HCT116 (cell line): Measurements from ENCODE around the gene SCAI. TPM values are rescaled to one million over a fixed set of nuclear protein-coding genes. Genes with fewer than 3 reads are reported as not detected.

ENCODE experiments used
- ATAC-seq: fragments of 200-7000 bp; cut with Tn5 transposase; 2 replicates; pipeline ENCODE4 v1.9.1; 2020; ENCODE audit warnings: mild to moderate bottlenecking, moderate library complexity
- BruUV-seq: library from RNA; stranded (reverse); fragments of 400-500 nt; replicated peaks from 2 replicates; lab custom pipeline; 2021; lab: Mats Ljungman, UMichigan
- CTCF ChIA-PET: fragments of 300-600 bp; sonication (Branson Sonifier 250); formaldehyde crosslinking; loops from one replicate; lab custom pipeline; 2021; ENCODE audit warnings: antibody characterized with exemption; lab: Charles Lee
- POLR2A ChIA-PET: fragments of 300-600, 350-600 bp; sonication (Branson Sonifier 250); formaldehyde crosslinking; loops from one replicate; lab custom pipeline; 2021; ENCODE audit warnings: antibody characterized with exemption; lab: Charles Lee
- RAD21 ChIA-PET, 2 experiments: fragments of 300-600 bp; sonication (Branson Sonifier 250); formaldehyde crosslinking; loops; one replicate each; lab custom pipeline; 2023; ENCODE audit warnings: low total read pairs in 2 of 2; ENCODE audit not compliant: uncharacterized antibody in 2 of 2, unreplicated experiment in 2 of 2, low non-redundant PET in 1 of 2; lab: Charles Lee
- DNase-seq: peaks from one replicate; pipeline ENCODE4 v3.0.0-alpha.2; 2010; ENCODE audit warnings: low read depth, low spot score
- H2AFZ ChIP-seq: fragments of 200-600 bp; shearing (Covaris generic), sonication (generic); 2 replicates; pipeline ENCODE4 v1.6.1; 2017; ENCODE audit warnings: low read depth, mixed run types, mixed read lengths, antibody characterized with exemption, low read length; ENCODE audit not compliant: poor library complexity, severe bottlenecking
- H3K27ac ChIP-seq: 2 replicates; pipeline ENCODE4 v1.5.1; 2012; ENCODE audit warnings: low read depth, low read length
- H3K27me3 ChIP-seq: fragments of 200-600 bp; sonication (generic); 2 replicates; pipeline ENCODE4 v1.6.1; 2016; ENCODE audit warnings: mixed run types, low read length, mixed read lengths; ENCODE audit not compliant: insufficient read depth
- H3K36me3 ChIP-seq, 2 experiments: fragments of 200-500 bp in 1 of 2; fragments of 200-600 bp in 1 of 2; sonication (Bioruptor generic) in 1 of 2; sonication (generic) in 1 of 2; 2 replicates each; pipeline versions ENCODE4 v1.5.1 to v1.6.1; 2014 to 2016; ENCODE audit warnings: low read length in 2 of 2, inconsistent platforms in 1 of 2, mixed read lengths in 1 of 2, mixed run types in 1 of 2; ENCODE audit not compliant: insufficient read depth in 2 of 2, control insufficient read depth in 1 of 2
- H3K4me1 ChIP-seq, 2 experiments: fragments of 200-600 bp in 1 of 2; sonication (generic) in 1 of 2; 2 replicates each; pipeline versions ENCODE4 v1.5.1 to v1.6.1; 2012 to 2017; ENCODE audit warnings: low read length in 2 of 2, inconsistent platforms in 1 of 2, mild to moderate bottlenecking in 1 of 2, mixed read lengths in 1 of 2, mixed run types in 1 of 2, moderate library complexity in 1 of 2; ENCODE audit not compliant: insufficient read depth in 2 of 2, control insufficient read depth in 1 of 2
- H3K4me2 ChIP-seq: fragments of 200-600 bp; sonication (generic); 2 replicates; pipeline ENCODE4 v1.6.1; 2017; ENCODE audit warnings: mixed run types, low read length, mixed read lengths
- H3K4me3 ChIP-seq, 2 experiments: fragments of 200-600 bp in 1 of 2; sonication (generic) in 1 of 2; replicated peaks in 1 of 2; 2 replicates each; pipeline ENCODE4 v1.5.1; 2011 to 2016; ENCODE audit warnings: low read length in 2 of 2, control low read depth in 1 of 2, low read depth in 1 of 2, mild to moderate bottlenecking in 1 of 2, mixed read lengths in 1 of 2, mixed run types in 1 of 2
- H3K79me2 ChIP-seq: fragments of 200-600 bp; sonication (generic); 2 replicates; pipeline ENCODE4 v1.6.1; 2017; ENCODE audit warnings: mild to moderate bottlenecking, mixed run types, low read length, moderate library complexity, mixed read lengths; ENCODE audit not compliant: insufficient read depth
- H3K9ac ChIP-seq: fragments of 200-600 bp; sonication (generic); 2 replicates; pipeline ENCODE4 v1.6.1; 2016; ENCODE audit warnings: low read length, mixed read lengths
- H3K9me2 ChIP-seq: fragments of 200-600 bp; sonication (generic), shearing (Covaris generic); 2 replicates; pipeline ENCODE4 v1.6.1; 2017; ENCODE audit warnings: mixed run types, mild to moderate bottlenecking, moderate library complexity; ENCODE audit not compliant: insufficient read depth
- H3K9me3 ChIP-seq, 2 experiments: fragments of 200-500 bp in 1 of 2; fragments of 200-600 bp in 1 of 2; sonication (Bioruptor generic) in 1 of 2; sonication (generic) in 1 of 2; 2 replicates each; pipeline ENCODE4 v1.6.1; 2014 to 2017; ENCODE audit warnings: low read length in 2 of 2, mixed read lengths in 2 of 2, inconsistent platforms in 1 of 2, low read depth in 1 of 2, mild to moderate bottlenecking in 1 of 2, mixed run types in 1 of 2, moderate library complexity in 1 of 2; ENCODE audit not compliant: control insufficient read depth in 1 of 2, insufficient read depth in 1 of 2
- H4K20me1 ChIP-seq: fragments of 200-600 bp; sonication (generic), shearing (Covaris generic); 2 replicates; pipeline ENCODE4 v1.6.1; 2017; ENCODE audit warnings: mixed run types, mild to moderate bottlenecking, moderate library complexity; ENCODE audit not compliant: insufficient read depth
- CEBPB ChIP-seq: IDR thresholded peaks from 2 replicates; pipeline ENCODE4 v1.6.1; 2012; ENCODE audit warnings: low read depth
- EGR1 ChIP-seq: IDR thresholded peaks from 2 replicates; pipeline ENCODE4 v1.6.1; 2012; ENCODE audit warnings: low read depth
- ELF1 ChIP-seq: IDR thresholded peaks from 2 replicates; pipeline ENCODE4 v1.6.1; 2012; ENCODE audit warnings: low read depth, borderline replicate concordance
- EZH2 ChIP-seq: fragments of 200-600 bp; sonication (generic); IDR thresholded peaks from 2 replicates; pipeline ENCODE4 v1.6.1; 2017; ENCODE audit warnings: antibody characterized with exemption, mixed run types
- JUND ChIP-seq: IDR thresholded peaks from 2 replicates; pipeline ENCODE4 v1.6.1; 2012
- POLR2AphosphoS5 ChIP-seq: IDR thresholded peaks from 2 replicates; pipeline ENCODE4 v1.6.1; 2011; ENCODE audit warnings: mild to moderate bottlenecking, low read depth, low read length, moderate library complexity
- RAD21 ChIP-seq: IDR thresholded peaks from 2 replicates; pipeline ENCODE4 v1.6.1; 2012; ENCODE audit warnings: low read depth, mild to moderate bottlenecking
- SIN3A ChIP-seq: IDR thresholded peaks from 2 replicates; pipeline ENCODE4 v1.6.1; 2012; ENCODE audit warnings: low read depth
- SP1 ChIP-seq: IDR thresholded peaks from 2 replicates; pipeline ENCODE4 v1.6.1; 2012; ENCODE audit warnings: low read depth
- SRF ChIP-seq: IDR thresholded peaks from 2 replicates; pipeline ENCODE4 v1.6.1; 2012; ENCODE audit warnings: low read depth
- TCF7L2 ChIP-seq: IDR thresholded peaks from 2 replicates; pipeline ENCODE4 v1.7.0; 2011; ENCODE audit warnings: borderline replicate concordance, inconsistent platforms; ENCODE audit not compliant: insufficient read depth, insufficient read length; ENCODE audit errors: extremely low read depth
- YY1 ChIP-seq: IDR thresholded peaks from 2 replicates; pipeline ENCODE4 v1.6.1; 2011; ENCODE audit warnings: low read length, low read depth, moderate library complexity, mild to moderate bottlenecking; ENCODE audit not compliant: insufficient replicate concordance; ENCODE audit errors: extremely low read depth
- ZFX ChIP-seq: fragments of 450-650 bp; IDR thresholded peaks from 2 replicates; pipeline ENCODE4 v1.6.1; 2017
- ZNF274 ChIP-seq: fragments of 200-500 bp; sonication (Bioruptor generic); IDR thresholded peaks from 2 replicates; pipeline ENCODE4 v1.6.1; 2014; ENCODE audit warnings: mild to moderate bottlenecking, low read depth, low read length, inconsistent platforms
- intact Hi-C: fragments of 100-400 bp; cut with micrococcal nuclease; formaldehyde crosslinking; loops from 2 replicates; pipeline ENCODE4 v1.10.0; 2022
- total RNA-seq: library from RNA; stranded (reverse); gene quantifications from one replicate; pipeline ENCODE4 v1.2.1, GENCODE V29; 2021; ENCODE audit not compliant: unreplicated experiment
- TF ChIP-seq, protein P1 (sequence below): IDR thresholded peaks from 2 replicates; pipeline ENCODE4 v1.6.1; 2012
- TF ChIP-seq, protein P2 (sequence below), 3 experiments: fragments of 200-600 bp in 1 of 3; sonication (generic) in 1 of 3; IDR thresholded peaks in 2 of 3; conservative IDR thresholded peaks in 1 of 3; 2 replicates each; pipeline ENCODE4 v1.5.1; 2012 to 2017; ENCODE audit warnings: low read depth in 2 of 3, low read length in 2 of 3, antibody characterized with exemption in 1 of 3, borderline replicate concordance in 1 of 3, control low read depth in 1 of 3, mild to moderate bottlenecking in 1 of 3, mixed read lengths in 1 of 3, mixed run types in 1 of 3, moderate library complexity in 1 of 3; ENCODE audit not compliant: insufficient read depth in 1 of 3
- TF ChIP-seq, protein P3 (sequence below): IDR thresholded peaks from 2 replicates; pipeline ENCODE4 v1.6.1; 2012
- TF ChIP-seq, protein P4 (sequence below): IDR thresholded peaks from 2 replicates; pipeline ENCODE4 v1.6.1; 2011; ENCODE audit warnings: mild to moderate bottlenecking, low read length, moderate library complexity; ENCODE audit not compliant: insufficient replicate concordance; ENCODE audit errors: extremely low read depth
- TF ChIP-seq, protein P5 (sequence below): IDR thresholded peaks from 2 replicates; pipeline ENCODE4 v1.6.1; 2012; ENCODE audit warnings: low read depth

SCAI gene
- total RNA-seq, 1 experiment from 2014 or later: 14.0 TPM

DNA sequence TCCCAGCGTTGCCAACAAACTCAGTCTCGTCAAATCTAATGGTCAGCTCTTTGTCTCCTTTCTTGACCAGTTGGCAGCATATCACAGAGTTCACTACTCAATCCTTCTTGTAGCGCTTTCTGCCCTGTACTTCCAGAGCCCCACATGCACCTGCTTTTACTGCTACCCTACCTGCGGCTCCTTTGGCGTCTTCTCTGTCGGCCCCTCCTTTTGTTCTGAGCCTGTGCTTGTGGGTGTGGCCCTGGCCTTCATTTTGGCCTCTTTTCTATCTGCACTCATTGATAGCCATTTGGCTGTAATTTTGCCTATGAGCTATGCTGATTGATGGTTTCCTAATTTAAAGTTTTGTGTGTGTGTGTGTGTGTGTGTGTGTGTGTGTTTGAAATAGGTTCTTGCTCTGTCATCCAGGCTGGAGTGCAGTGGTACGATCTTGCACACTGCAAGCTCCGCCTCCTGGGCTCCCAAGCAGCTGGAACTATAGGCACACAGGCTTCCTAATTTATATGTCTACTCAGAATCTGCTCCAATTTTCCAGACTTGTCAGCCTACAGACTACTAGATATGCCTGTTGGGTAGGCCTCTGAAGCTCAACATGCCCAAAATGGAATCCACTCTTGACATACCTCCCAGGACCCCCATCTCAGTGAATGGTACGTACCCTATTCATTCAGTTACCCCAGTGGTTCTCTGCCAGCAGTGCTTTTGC lies 249.1 kb downstream of the SCAI start:
- RAD21 ChIA-PET: no interaction called here

More for the DNA sequence above, 249.1 kb downstream of the SCAI start:
- Histone ChIP-seq H3K9me2 (no peaks in the 10 kb centered on the region), H4K20me1 (no peaks in the 10 kb centered on the region), H3K27me3 (no peaks in the 10 kb centered on the region), H3K4me1 (no peaks in the 10 kb centered on the region), H3K27ac (no peak overlapping the region)
- CTCF ChIA-PET: interaction anchor here (1.5 kb wide), 1 partner anchor 123 kb away, joined by 5 read pairs; the partner anchor contains the start of gene NR6A1
- TF ChIP-seq, protein P1, sequence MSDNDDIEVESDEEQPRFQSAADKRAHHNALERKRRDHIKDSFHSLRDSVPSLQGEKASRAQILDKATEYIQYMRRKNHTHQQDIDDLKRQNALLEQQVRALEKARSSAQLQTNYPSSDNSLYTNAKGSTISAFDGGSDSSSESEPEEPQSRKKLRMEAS: no peak
- TF ChIP-seq, protein P2, sequence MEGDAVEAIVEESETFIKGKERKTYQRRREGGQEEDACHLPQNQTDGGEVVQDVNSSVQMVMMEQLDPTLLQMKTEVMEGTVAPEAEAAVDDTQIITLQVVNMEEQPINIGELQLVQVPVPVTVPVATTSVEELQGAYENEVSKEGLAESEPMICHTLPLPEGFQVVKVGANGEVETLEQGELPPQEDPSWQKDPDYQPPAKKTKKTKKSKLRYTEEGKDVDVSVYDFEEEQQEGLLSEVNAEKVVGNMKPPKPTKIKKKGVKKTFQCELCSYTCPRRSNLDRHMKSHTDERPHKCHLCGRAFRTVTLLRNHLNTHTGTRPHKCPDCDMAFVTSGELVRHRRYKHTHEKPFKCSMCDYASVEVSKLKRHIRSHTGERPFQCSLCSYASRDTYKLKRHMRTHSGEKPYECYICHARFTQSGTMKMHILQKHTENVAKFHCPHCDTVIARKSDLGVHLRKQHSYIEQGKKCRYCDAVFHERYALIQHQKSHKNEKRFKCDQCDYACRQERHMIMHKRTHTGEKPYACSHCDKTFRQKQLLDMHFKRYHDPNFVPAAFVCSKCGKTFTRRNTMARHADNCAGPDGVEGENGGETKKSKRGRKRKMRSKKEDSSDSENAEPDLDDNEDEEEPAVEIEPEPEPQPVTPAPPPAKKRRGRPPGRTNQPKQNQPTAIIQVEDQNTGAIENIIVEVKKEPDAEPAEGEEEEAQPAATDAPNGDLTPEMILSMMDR (IDR thresholded peaks at IDR 0.05 in 2 of 3, conservative IDR thresholded peaks at IDR 0.05 in 1 of 3; ENCODE audit: borderline replicate concordance in 1 of 3, insufficient read depth in 1 of 3, low read depth in 2 of 3, low read length in 2 of 3): no peak
- no peak for TF ChIP-seq ELF1
- no peak for TF ChIP-seq TCF7L2
- no peak for TF ChIP-seq SP1
- TF ChIP-seq POLR2AphosphoS5: no peak
- TF ChIP-seq EGR1: no peak
- no peak for TF ChIP-seq JUND
- TF ChIP-seq ZFX: no peak
- TF ChIP-seq SIN3A: no peak
- TF ChIP-seq, protein P3, sequence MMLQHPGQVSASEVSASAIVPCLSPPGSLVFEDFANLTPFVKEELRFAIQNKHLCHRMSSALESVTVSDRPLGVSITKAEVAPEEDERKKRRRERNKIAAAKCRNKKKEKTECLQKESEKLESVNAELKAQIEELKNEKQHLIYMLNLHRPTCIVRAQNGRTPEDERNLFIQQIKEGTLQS: no peak
- no peak for TF ChIP-seq YY1
- TF ChIP-seq, protein P4, sequence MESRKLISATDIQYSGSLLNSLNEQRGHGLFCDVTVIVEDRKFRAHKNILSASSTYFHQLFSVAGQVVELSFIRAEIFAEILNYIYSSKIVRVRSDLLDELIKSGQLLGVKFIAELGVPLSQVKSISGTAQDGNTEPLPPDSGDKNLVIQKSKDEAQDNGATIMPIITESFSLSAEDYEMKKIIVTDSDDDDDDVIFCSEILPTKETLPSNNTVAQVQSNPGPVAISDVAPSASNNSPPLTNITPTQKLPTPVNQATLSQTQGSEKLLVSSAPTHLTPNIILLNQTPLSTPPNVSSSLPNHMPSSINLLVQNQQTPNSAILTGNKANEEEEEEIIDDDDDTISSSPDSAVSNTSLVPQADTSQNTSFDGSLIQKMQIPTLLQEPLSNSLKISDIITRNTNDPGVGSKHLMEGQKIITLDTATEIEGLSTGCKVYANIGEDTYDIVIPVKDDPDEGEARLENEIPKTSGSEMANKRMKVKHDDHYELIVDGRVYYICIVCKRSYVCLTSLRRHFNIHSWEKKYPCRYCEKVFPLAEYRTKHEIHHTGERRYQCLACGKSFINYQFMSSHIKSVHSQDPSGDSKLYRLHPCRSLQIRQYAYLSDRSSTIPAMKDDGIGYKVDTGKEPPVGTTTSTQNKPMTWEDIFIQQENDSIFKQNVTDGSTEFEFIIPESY: no peak
- no peak for TF ChIP-seq RAD21
- no peak for TF ChIP-seq CEBPB
- no peak for TF ChIP-seq EZH2
- no peak for TF ChIP-seq SRF
- no peak for TF ChIP-seq ZNF274
- TF ChIP-seq, protein P5, sequence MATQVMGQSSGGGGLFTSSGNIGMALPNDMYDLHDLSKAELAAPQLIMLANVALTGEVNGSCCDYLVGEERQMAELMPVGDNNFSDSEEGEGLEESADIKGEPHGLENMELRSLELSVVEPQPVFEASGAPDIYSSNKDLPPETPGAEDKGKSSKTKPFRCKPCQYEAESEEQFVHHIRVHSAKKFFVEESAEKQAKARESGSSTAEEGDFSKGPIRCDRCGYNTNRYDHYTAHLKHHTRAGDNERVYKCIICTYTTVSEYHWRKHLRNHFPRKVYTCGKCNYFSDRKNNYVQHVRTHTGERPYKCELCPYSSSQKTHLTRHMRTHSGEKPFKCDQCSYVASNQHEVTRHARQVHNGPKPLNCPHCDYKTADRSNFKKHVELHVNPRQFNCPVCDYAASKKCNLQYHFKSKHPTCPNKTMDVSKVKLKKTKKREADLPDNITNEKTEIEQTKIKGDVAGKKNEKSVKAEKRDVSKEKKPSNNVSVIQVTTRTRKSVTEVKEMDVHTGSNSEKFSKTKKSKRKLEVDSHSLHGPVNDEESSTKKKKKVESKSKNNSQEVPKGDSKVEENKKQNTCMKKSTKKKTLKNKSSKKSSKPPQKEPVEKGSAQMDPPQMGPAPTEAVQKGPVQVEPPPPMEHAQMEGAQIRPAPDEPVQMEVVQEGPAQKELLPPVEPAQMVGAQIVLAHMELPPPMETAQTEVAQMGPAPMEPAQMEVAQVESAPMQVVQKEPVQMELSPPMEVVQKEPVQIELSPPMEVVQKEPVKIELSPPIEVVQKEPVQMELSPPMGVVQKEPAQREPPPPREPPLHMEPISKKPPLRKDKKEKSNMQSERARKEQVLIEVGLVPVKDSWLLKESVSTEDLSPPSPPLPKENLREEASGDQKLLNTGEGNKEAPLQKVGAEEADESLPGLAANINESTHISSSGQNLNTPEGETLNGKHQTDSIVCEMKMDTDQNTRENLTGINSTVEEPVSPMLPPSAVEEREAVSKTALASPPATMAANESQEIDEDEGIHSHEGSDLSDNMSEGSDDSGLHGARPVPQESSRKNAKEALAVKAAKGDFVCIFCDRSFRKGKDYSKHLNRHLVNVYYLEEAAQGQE: no peak
- TF ChIP-seq, all 23 proteins: peak for 0
- Histone ChIP-seq H3K79me2 (no peaks in the 10 kb centered on the region), H3K9ac (no peak overlapping the region), H3K4me3 (no peak overlapping the region), H2AFZ (no peak overlapping the region), H3K4me2 (no peak overlapping the region), H3K36me3 (peaks cover 0 to 2% of the 10 kb centered on the region in 2 experiments), H3K9me3 (no peaks in the 10 kb centered on the region)
- no TSS peak for BruUV-seq
- intact Hi-C loops: loop anchor here (1.0 kb wide), 1 partner anchor 123 kb away; the partner anchor contains the start of gene NR6A1
- POLR2A ChIA-PET: no interaction called here
- no peak for DNase-seq
- peak; percentile 50 for ATAC-seq
